ENCODE results near the gene BARX1. TPM values are rescaled to one million over a fixed set of nuclear protein-coding genes. Genes with fewer than 3 reads are reported as not detected.
"Not testable (repeated sequence)": the region's sequence is repeated elsewhere in the genome, so short reads cannot be mapped to it uniquely, and the experiment has no call there.

BARX1 gene
- total RNA-seq, 2 experiments from 2014 or later, result 1.1 to 1.4 TPM

- Mint-ChIP-seq H3K9me3 (no peaks in the 10 kb centered on the region), H3K4me1 (peaks cover 16% of the 10 kb centered on the region), H3K27me3 (peaks cover 72% of the 10 kb centered on the region), H3K4me3 (no peak overlapping the region), H3K36me3 (no peaks in the 10 kb centered on the region), H3K27ac (no peak overlapping the region)
- DNase-seq, result no peak
- POLR2A ChIA-PET, result no interaction called here
- ATAC-seq (ENCODE audit: low read depth), result no peak
Measured at GRCh38 chr9:93942161-93942560, 13.0 kb downstream of the BARX1 start.

GRCh38 chr9:93941493-93941892 lies 13.7 kb downstream of the BARX1 start:
- DNase-seq (no peak), ATAC-seq (ENCODE audit: low read depth) (no peak)
- Mint-ChIP-seq H3K9me3 (no peaks in the 10 kb centered on the region), H3K4me1 (peaks cover 15% of the 10 kb centered on the region), H3K27ac (no peak overlapping the region), H3K27me3 (peaks cover 65% of the 10 kb centered on the region), H3K4me3 (no peak overlapping the region), H3K36me3 (no peaks in the 10 kb centered on the region)
- POLR2A ChIA-PET, result no interaction called here

DNA sequence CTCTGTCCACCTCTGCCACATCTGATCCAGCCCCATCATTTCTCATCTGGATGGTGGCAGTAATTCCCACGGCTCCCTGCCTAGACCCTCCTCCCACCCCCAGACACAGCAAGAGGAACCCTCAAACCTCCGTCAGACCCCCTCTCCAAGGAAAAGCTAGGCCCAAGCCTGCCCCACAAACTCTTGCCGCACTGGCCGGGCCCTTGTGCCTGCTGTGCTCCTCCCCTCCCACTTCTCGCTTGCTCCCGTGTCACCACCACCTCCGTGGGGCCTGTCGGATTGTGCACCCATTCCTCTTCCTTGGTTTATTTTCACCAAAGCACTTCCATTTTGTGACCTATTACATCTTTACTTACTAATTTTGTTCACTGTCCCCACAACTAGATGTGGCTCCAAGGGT lies 14.2 kb downstream of the BARX1 start:
- POLR2A ChIA-PET, result no interaction called here

GRCh38 chr9:93939589-93939988 lies 15.6 kb downstream of the BARX1 start:
- POLR2A ChIA-PET; H3K27ac Mint-ChIP-seq; H3K36me3 Mint-ChIP-seq; H3K9me3 Mint-ChIP-seq; ATAC-seq (ENCODE audit: low read depth); DNase-seq; H3K4me1 Mint-ChIP-seq; H3K4me3 Mint-ChIP-seq: not testable (repeated sequence)
- H3K27me3 Mint-ChIP-seq, result peaks cover 52% of the 10 kb centered on the region

More for the DNA sequence above, 14.2 kb downstream of the BARX1 start:
- H3K9me3 Mint-ChIP-seq, result no peaks in the 10 kb centered on the region
- H3K36me3 Mint-ChIP-seq, result no peaks in the 10 kb centered on the region
- H3K27ac Mint-ChIP-seq, result no peak overlapping the region
- H3K4me3 Mint-ChIP-seq, result no peak overlapping the region
- peaks cover 11% of the 10 kb centered on the region for H3K4me1 Mint-ChIP-seq
- DNase-seq, result no peak
- H3K27me3 Mint-ChIP-seq, result peaks cover 60% of the 10 kb centered on the region
- ATAC-seq (ENCODE audit: low read depth), result no peak

- ATAC-seq (ENCODE audit: low read depth) (no peak), DNase-seq (no peak)
- H3K27me3 Mint-ChIP-seq, result peaks cover 33% of the 10 kb centered on the region
- no peak overlapping the region for H3K4me3 Mint-ChIP-seq
- peaks cover 2% of the 10 kb centered on the region for H3K4me1 Mint-ChIP-seq
- no peaks in the 10 kb centered on the region for H3K36me3 Mint-ChIP-seq
- no peaks in the 10 kb centered on the region for H3K9me3 Mint-ChIP-seq
- POLR2A ChIA-PET, result no interaction called here
- no peak overlapping the region for H3K27ac Mint-ChIP-seq
Measured at GRCh38 chr9:93937193-93937592, 18.0 kb downstream of the BARX1 start.

- no peaks in the 10 kb centered on the region for H3K4me1 Mint-ChIP-seq
- H3K9me3 Mint-ChIP-seq, result no peaks in the 10 kb centered on the region
- DNase-seq, result no peak
- no peak for ATAC-seq (ENCODE audit: low read depth)
- peaks cover 26% of the 10 kb centered on the region for H3K27me3 Mint-ChIP-seq
- POLR2A ChIA-PET, result no interaction called here
- no peaks in the 10 kb centered on the region for H3K36me3 Mint-ChIP-seq
- no peak overlapping the region for H3K27ac Mint-ChIP-seq
- no peak overlapping the region for H3K4me3 Mint-ChIP-seq
Measured at GRCh38 chr9:93931905-93932304, 23.2 kb downstream of the BARX1 start.

DNA sequence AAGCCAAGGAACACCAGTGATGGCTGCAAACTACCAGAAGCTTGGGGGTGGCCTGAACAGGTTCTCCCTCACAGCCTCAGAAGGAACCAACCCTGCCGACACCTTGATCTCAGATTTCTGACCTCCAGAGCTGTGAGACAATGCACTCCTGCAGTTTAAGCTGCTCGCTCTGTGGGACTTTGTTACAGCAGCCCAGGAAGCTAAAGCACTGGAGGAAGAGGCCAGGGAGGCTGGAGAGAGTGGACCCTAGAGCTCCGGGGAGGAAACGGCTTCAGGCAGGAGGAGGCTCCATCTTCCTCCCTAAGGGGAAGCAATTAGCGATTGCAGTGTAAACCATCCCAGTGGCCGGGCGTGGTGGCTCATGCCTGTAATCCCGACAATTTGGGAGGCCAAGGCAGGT lies 25.1 kb downstream of the BARX1 start:
- Mint-ChIP-seq H3K4me3 (no peak overlapping the region), H3K27ac (no peak overlapping the region), H3K27me3 (peaks cover 22% of the 10 kb centered on the region), H3K4me1 (no peaks in the 10 kb centered on the region), H3K36me3 (no peaks in the 10 kb centered on the region), H3K9me3 (no peaks in the 10 kb centered on the region)
- ATAC-seq (ENCODE audit: low read depth), result no peak
- no peak for DNase-seq
- POLR2A ChIA-PET, result no interaction called here

DNA sequence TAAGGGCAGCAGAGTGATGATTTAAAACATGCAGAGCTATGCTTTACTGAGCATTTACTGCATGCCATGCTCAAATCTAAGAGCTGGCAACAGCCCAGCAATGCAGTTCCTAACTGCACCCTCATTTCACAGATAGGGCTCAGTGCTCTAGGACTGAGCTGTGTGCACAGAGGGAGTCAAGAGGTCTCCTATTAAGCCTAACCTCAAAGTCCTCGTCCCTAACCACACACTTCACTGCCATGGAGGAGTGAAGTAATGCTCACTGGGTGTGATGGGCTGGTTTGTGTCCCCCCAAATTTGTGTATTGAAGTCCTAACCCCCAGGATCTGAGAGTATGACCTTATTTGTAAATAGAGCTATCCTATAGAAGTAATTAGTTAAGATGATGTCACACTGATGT lies 25.9 kb downstream of the BARX1 start:
- DNase-seq, result no peak
- no peaks in the 10 kb centered on the region for H3K9me3 Mint-ChIP-seq
- ATAC-seq (ENCODE audit: low read depth), result no peak
- POLR2A ChIA-PET, result no interaction called here
- H3K4me1 Mint-ChIP-seq, result no peaks in the 10 kb centered on the region
- H3K4me3 Mint-ChIP-seq, result no peak overlapping the region
- no peak overlapping the region for H3K27ac Mint-ChIP-seq
- H3K36me3 Mint-ChIP-seq, result no peaks in the 10 kb centered on the region
- H3K27me3 Mint-ChIP-seq, result peaks cover 22% of the 10 kb centered on the region

GRCh38 chr9:93922535-93922934 lies 32.6 kb downstream of the BARX1 start:
- H3K4me3 Mint-ChIP-seq, result no peak overlapping the region
- DNase-seq (no peak), ATAC-seq (ENCODE audit: low read depth) (no peak)
- peaks cover under 1% of the 10 kb centered on the region for H3K27me3 Mint-ChIP-seq
- no peaks in the 10 kb centered on the region for H3K9me3 Mint-ChIP-seq
- H3K27ac Mint-ChIP-seq, result no peak overlapping the region
- no peaks in the 10 kb centered on the region for H3K36me3 Mint-ChIP-seq
- no peaks in the 10 kb centered on the region for H3K4me1 Mint-ChIP-seq
- POLR2A ChIA-PET, result no interaction called here

GRCh38 chr9:93920131-93920800 lies 34.9 kb downstream of the BARX1 start:
- Mint-ChIP-seq H3K27me3 (no peaks in the 10 kb centered on the region), H3K4me3 (no peak overlapping the region), H3K4me1 (no peaks in the 10 kb centered on the region), H3K36me3 (no peaks in the 10 kb centered on the region), H3K27ac (no peak overlapping the region), H3K9me3 (no peaks in the 10 kb centered on the region)
- no peak for DNase-seq
- no peak for ATAC-seq (ENCODE audit: low read depth)
- POLR2A ChIA-PET, result no interaction called here

- H3K36me3 Mint-ChIP-seq, result no peaks in the 10 kb centered on the region
- no peaks in the 10 kb centered on the region for H3K27me3 Mint-ChIP-seq
- DNase-seq (no peak), ATAC-seq (ENCODE audit: low read depth) (no peak)
- no peaks in the 10 kb centered on the region for H3K9me3 Mint-ChIP-seq
- H3K27ac Mint-ChIP-seq, result no peak overlapping the region
- H3K4me1 Mint-ChIP-seq, result no peaks in the 10 kb centered on the region
- POLR2A ChIA-PET, result no interaction called here
- H3K4me3 Mint-ChIP-seq, result no peak overlapping the region
Measured at GRCh38 chr9:93918061-93918460, 37.1 kb downstream of the BARX1 start.

- Mint-ChIP-seq H3K36me3 (no peaks in the 10 kb centered on the region), H3K4me1 (no peaks in the 10 kb centered on the region), H3K9me3 (no peaks in the 10 kb centered on the region), H3K27ac (no peak overlapping the region), H3K27me3 (no peaks in the 10 kb centered on the region), H3K4me3 (no peak overlapping the region)
- no peak for ATAC-seq (ENCODE audit: low read depth)
- POLR2A ChIA-PET, result no interaction called here
- DNase-seq, result no peak
Measured at GRCh38 chr9:93917121-93917853, 37.9 kb downstream of the BARX1 start.

- Mint-ChIP-seq H3K9me3 (no peaks in the 10 kb centered on the region), H3K27me3 (no peaks in the 10 kb centered on the region), H3K4me3 (no peak overlapping the region), H3K27ac (no peak overlapping the region), H3K36me3 (no peaks in the 10 kb centered on the region), H3K4me1 (no peaks in the 10 kb centered on the region)
- POLR2A ChIA-PET, result no interaction called here
- ATAC-seq (ENCODE audit: low read depth) (no peak), DNase-seq (no peak)
Measured at GRCh38 chr9:93916358-93916757, 38.8 kb downstream of the BARX1 start.

DNA sequence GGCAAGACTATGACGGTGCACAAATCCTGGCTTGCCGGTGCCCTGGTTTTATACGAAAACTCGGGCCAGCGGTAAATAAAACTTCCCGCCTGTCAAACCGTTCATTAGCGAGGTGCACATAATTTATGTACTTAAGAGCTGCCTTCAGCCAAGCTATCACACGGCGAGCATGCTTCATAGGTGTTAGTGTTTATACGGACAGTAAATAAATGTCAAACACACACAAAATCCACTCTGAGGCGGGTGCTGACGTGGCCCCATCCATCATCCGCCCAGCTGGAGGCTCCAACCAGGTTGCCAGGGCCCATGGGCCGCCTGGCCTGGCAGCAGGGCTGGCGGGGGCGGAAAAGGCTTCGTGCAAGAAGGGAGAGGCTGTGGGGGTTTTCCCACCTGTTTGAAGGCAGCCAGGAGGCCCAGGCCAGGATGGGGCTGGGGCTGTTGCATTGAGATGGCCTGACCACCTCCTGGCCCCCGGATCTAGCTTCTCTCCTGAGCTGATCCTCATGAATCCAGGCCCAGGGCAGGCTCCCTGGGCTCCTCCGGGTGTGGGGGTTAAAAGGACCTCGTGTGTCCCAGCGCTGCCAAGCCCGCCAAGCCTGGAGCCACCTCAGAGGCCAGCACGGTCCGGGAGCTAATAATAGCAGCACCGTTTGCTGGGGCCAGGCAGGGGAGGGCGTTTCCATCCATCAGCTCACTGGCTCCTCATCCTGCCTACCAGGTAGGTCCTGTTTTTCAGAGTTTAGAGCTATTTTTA lies 43.2 kb downstream of the BARX1 start:
- Mint-ChIP-seq H3K4me1 (peaks cover 4% of the 10 kb centered on the region), H3K4me3 (no peak overlapping the region), H3K9me3 (no peaks in the 10 kb centered on the region), H3K27ac (no peak overlapping the region), H3K36me3 (no peaks in the 10 kb centered on the region), H3K27me3 (peaks cover 2% of the 10 kb centered on the region)
- POLR2A ChIA-PET, result no interaction called here
- ATAC-seq (ENCODE audit: low read depth) (no peak), DNase-seq (no peak)

Data from activated naive CD8-positive, alpha-beta T cell treated with anti-CD3 and anti-CD28 coated beads, Interleukin-2, amount 10 ng/mL, durations not matched to agents 7 days and 5 days (primary cell).